NT2/D1 (cell line): ENCODE data around the gene ERC1.

Experiments
- SUZ12 ChIP-seq: IDR thresholded peaks from 2 replicates; pipeline ENCODE4 v1.6.1; 2011; ENCODE audit not compliant: insufficient read length, insufficient read depth; ENCODE audit errors: extremely low read depth
- YY1 ChIP-seq: IDR thresholded peaks from 2 replicates; pipeline ENCODE4 v1.6.1; 2011; ENCODE audit not compliant: insufficient read length, insufficient read depth

- TF ChIP-seq YY1, result no peak
- no peak for TF ChIP-seq SUZ12
These were observed 48.0 kb upstream of the ERC1 start for GRCh38 chr12:943051-943450.
